Middle frontal gyrus (tissue), 1 donor: Measurements from ENCODE around the gene CACNG8.
A peak's percentile ranks its signal among the peaks of the same experiment; 100 is the strongest.

Experiments
- DNase-seq: peaks from one replicate; pipeline ENCODE4 v3.0.0-alpha.2; 2015; ENCODE audit warnings: low spot score; ENCODE audit errors: extremely low spot score

The CACNG8 gene

GRCh38 chr19:53992211-53992610 is 29.5 kb downstream of the CACNG8 start:
- DNase-seq: no peak

- no peak for DNase-seq
These were observed 30.1 kb downstream of the CACNG8 start for GRCh38 chr19:53992815-53993214.

GRCh38 chr19:53993448-53993847 is 30.7 kb downstream of the CACNG8 start:
- DNase-seq: no peak

- no peak for DNase-seq
These were observed 32.1 kb downstream of the CACNG8 start for GRCh38 chr19:53994811-53995210.

GRCh38 chr19:53998223-53998622 is 35.5 kb downstream of the CACNG8 start:
- DNase-seq: no peak

- DNase-seq: no peak
These were observed 37.0 kb downstream of the CACNG8 start for GRCh38 chr19:53999694-54000093.

GRCh38 chr19:54001496-54001895 is 38.8 kb downstream of the CACNG8 start:
- no peak for DNase-seq

GRCh38 chr19:54002495-54003315 is 40.0 kb downstream of the CACNG8 start:
- DNase-seq: no peak

GRCh38 chr19:54009440-54009839 is 46.7 kb downstream of the CACNG8 start:
- no peak for DNase-seq

- no peak for DNase-seq
These were observed 47.7 kb downstream of the CACNG8 start for GRCh38 chr19:54010474-54010873.

- no peak for DNase-seq
These were observed 48.9 kb downstream of the CACNG8 start for GRCh38 chr19:54011507-54012211.

- no peak for DNase-seq
These were observed 51.1 kb downstream of the CACNG8 start for GRCh38 chr19:54013866-54014265.

GRCh38 chr19:54014920-54015560 is 52.3 kb downstream of the CACNG8 start:
- DNase-seq: no peak

GRCh38 chr19:54017261-54017660 is 54.5 kb downstream of the CACNG8 start:
- no peak for DNase-seq

- no peak for DNase-seq
These were observed 58.6 kb downstream of the CACNG8 start for GRCh38 chr19:54021363-54021762.

- DNase-seq: no peak
These were observed 59.2 kb downstream of the CACNG8 start for GRCh38 chr19:54021932-54022331.

- DNase-seq: no peak
These were observed 60.5 kb downstream of the CACNG8 start for GRCh38 chr19:54023191-54023590.

GRCh38 chr19:54024660-54025059 is 61.9 kb downstream of the CACNG8 start:
- no peak for DNase-seq

GRCh38 chr19:54026656-54027055 is 63.9 kb downstream of the CACNG8 start:
- DNase-seq: no peak

GRCh38 chr19:54029301-54029700 is 66.6 kb downstream of the CACNG8 start:
- DNase-seq: no peak

GRCh38 chr19:54029930-54030490 is 67.3 kb downstream of the CACNG8 start:
- DNase-seq: peak; percentile 50
